Caki2 (cell line): ENCODE data around the gene NLRP7. TPM values are rescaled to one million over a fixed set of nuclear protein-coding genes. Genes with fewer than 3 reads are reported as not detected.

ENCODE experiments used
- DNase-seq: peaks from one replicate; pipeline ENCODE4 v3.0.0-alpha.2; 2015; ENCODE audit warnings: low read depth
- in situ Hi-C: cut with HindIII; loops from 2 replicates; pipeline ENCODE4 v1.10.0; 2016; ENCODE audit warnings: low sequenced_read_pairs, low pct_unique_long_range_greater_than_20kb, mixed read lengths
- total RNA-seq: library from RNA; depleted of rRNA; stranded (reverse); fragments of >200 nt; shearing (Covaris generic); gene quantifications from 2 replicates; pipeline ENCODE4 v1.2.3, GENCODE V29; 2014; ENCODE audit warnings: low replicate concordance; rRNA removed

NLRP7 gene
- total RNA-seq, 1 experiment from 2014 or later = not detected

DNA sequence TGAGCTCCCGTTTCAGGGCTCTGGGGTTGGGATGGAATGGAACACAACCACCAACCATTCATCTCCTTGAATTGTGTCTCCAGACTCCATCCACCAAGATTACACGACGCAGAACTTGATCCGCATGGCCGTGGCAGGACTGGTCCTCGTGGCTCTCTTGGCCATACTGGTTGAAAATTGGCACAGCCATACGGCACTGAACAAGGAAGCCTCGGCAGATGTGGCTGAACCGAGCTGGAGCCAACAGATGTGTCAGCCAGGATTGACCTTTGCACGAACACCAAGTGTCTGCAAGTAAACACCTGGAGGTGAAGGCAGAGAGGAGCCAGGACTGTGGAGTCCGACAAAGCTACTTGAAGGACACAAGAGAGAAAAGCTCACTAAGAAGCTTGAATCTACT is 57.8 kb downstream of the NLRP7 start:
- no peak for DNase-seq
- in situ Hi-C loops = no loop called here

DNA sequence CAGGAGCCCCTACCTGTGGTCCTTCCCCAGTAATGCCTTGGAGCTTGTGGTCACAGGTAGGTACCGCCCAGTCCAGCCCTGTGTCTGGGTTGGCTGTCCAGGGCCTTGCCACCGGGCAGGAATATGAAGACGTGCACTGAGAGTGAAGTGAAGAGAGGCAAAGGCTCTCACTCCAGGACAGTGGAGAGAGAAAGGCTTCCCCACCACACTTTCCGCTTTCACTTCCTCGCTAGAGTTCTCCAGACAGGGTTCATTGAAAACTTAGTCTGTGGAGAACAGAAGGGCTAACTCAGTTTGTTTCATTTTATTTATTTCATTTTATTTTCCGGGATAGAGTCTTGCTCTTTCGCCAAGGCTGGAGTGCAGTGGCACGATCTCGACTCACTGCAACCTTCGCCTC is 59.1 kb downstream of the NLRP7 start:
- DNase-seq = no peak
- in situ Hi-C loops = no loop called here

- in situ Hi-C loops = no loop called here
- no peak for DNase-seq
These were observed 64.1 kb downstream of the NLRP7 start for GRCh38 chr19:54883228-54883627.

DNA sequence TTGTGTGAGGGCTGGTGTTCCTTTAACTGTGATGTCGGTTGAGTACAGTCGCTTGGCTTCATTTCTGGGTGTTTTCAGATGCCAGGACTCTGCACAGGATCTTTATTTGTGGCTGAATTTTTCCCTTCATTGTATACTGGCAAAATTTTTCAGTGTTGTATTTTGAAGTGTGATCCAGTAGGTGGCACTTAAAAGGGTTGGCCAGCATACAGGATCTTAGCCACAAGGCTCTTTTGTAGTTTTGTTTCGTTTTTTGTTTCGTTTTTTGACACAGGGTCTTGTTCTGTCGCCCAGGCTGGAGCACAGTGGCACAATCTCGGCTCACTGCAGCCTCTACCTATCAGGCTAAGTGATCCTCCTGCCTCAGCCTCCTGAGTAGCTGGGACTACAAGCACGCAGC is 64.6 kb downstream of the NLRP7 start:
- no peak for DNase-seq
- in situ Hi-C loops = no loop called here

DNA sequence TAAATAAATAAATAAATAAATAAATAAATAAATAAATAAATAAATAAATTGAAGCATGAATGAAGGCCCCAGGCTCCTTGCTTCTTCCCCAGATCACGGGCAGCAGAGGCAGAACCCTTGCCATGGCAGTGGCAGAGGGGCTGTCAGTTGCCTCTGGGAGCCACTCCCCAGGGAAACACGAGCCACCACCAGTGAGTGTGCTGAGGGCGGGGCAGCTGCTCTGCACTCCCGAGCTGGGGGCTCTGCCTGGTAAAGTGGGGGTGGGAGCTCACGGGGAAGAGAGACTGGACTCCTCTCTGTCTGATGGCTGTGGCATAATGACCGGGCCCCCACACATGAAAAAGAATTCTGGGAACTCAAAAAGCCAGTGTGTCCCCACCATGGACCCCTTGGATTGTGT is 65.4 kb downstream of the NLRP7 start:
- in situ Hi-C loops = no loop called here

DNA sequence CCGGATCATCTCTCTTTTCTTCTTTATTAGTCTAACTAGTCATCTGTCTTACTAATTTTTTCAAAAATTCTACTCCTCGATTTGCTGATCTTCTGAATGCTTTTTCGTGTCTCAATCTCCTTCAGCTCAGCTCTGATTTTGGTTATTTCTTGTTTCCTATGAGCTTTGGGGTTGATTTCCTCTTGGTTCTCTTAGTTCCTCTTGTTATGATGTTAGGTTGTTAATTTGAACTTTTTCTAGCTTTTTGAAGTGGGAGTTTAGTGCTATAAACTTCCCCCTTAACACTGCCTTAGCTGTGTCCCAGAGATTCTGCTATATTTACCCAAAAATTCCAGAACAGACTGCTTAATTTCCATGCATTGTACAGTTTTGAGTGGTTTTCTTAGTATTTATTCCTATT is 69.9 kb downstream of the NLRP7 start:
- in situ Hi-C loops = no loop called here
- DNase-seq = no peak

More for the DNA sequence above, 65.4 kb downstream of the NLRP7 start:
- DNase-seq = no peak

DNA sequence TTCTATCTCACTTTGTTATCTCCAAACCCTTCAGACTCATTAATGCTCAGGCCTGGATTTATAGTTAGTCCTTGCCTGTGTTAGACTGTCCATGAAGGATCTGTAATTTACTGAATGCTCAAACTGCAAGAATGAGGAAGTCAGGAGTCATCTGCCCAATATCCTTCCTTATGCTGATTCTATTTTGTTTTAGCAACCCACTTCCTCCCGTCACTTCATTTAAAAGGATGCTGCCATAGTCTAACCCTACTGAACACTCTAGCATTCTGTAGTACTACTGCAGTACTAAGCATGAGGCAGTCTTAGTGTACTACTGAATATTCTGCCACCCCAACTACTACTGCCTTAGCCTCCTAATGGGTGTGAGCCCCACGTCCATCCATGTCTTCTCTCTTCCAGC is 71.8 kb downstream of the NLRP7 start:
- in situ Hi-C loops = no loop called here
- no peak for DNase-seq

DNA sequence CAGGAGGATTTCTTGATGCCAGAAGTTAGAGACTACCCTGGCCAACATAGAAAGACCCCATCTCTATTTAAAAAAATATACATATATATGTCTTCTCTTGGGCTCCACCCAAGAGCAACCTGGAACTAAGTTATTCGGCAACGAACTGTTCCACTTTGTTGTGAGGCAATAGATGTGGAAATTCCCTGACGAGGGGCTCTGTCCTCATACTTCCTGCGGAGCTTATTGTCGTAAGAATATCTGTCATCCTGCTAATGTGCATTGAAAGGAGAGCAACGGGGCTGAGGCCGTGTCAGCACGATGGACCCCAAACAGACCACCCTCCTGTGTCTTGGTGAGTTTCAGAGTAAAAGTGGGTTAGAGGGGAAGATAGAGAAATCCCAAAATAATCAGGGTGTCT is 73.3 kb downstream of the NLRP7 start, which contains the start of gene FCAR:
FCAR (plus strand) TSS at position 246 of the 400 bp plus-strand sequence; CDS start at position 301, 55 bp downstream.
- in situ Hi-C loops = no loop called here
- DNase-seq = no peak

Other genes with a start within 250 kb of the NLRP7 start
- gene KIR3DL3, start 223.1 kb downstream of the NLRP7 start, total RNA-seq = not detected in 2 replicates
- not detected in 2 replicates for gene KIR2DL3, start 209.0 kb downstream of the NLRP7 start, total RNA-seq
- gene KIR2DL1, start 177.7 kb downstream of the NLRP7 start, total RNA-seq = not detected in 2 replicates
- gene KIR2DL4, start 143.9 kb downstream of the NLRP7 start, total RNA-seq = not detected in 2 replicates
- gene KIR3DL1, start 131.1 kb downstream of the NLRP7 start, total RNA-seq = not detected in 2 replicates
- gene KIR2DS4, start 114.9 kb downstream of the NLRP7 start, total RNA-seq = not detected in 2 replicates
- gene KIR3DL2, start 97.1 kb downstream of the NLRP7 start, total RNA-seq = not detected in 2 replicates
- not detected in 2 replicates for gene FCAR, start 73.3 kb downstream of the NLRP7 start, total RNA-seq
- not detected in 2 replicates for gene NCR1, start 41.4 kb downstream of the NLRP7 start, total RNA-seq
- 0.20 and 0.47 TPM in 2 replicates for gene NLRP2, start 18.8 kb upstream of the NLRP7 start, total RNA-seq
- not detected in 2 replicates for gene GP6, start 90.7 kb upstream of the NLRP7 start, total RNA-seq
- gene RDH13, start 115.6 kb upstream of the NLRP7 start, total RNA-seq = 58.2 and 62.1 TPM in 2 replicates
- 21.5 and 24.1 TPM in 2 replicates for gene EPS8L1, start 128.3 kb upstream of the NLRP7 start, total RNA-seq
- gene PPP1R12C, start 170.1 kb upstream of the NLRP7 start, total RNA-seq = 40.3 and 63.4 TPM in 2 replicates
- gene TNNT1, start 201.7 kb upstream of the NLRP7 start, total RNA-seq = 325 and 411 TPM in 2 replicates
- gene TNNI3, start 210.2 kb upstream of the NLRP7 start, total RNA-seq = not detected in 2 replicates
- 30.9 and 32.8 TPM in 2 replicates for gene DNAAF3, start 219.1 kb upstream of the NLRP7 start, total RNA-seq
- 0.07 TPM in 1 of 2 replicates, not detected in the other for gene SYT5, start 232.8 kb upstream of the NLRP7 start, total RNA-seq